Parathyroid adenoma (tissue), 2 donors: ENCODE measurements around the gene P2RX3.

Experiments
- H2AFZ ChIP-seq: fragments of 300-600 bp; sonication (generic); one replicate; pipeline ENCODE4 v1.7.0; 2017; ENCODE audit warnings: antibody characterized with exemption, mild to moderate bottlenecking
- H3K27ac ChIP-seq: fragments of 300-600 bp; sonication (generic); one replicate; pipeline ENCODE4 v1.7.0; 2017
- H3K27me3 ChIP-seq: fragments of 300-600 bp; sonication (generic); one replicate; pipeline ENCODE4 v1.7.0; 2017; ENCODE audit warnings: low read length; ENCODE audit not compliant: control insufficient read depth, insufficient read depth
- H3K36me3 ChIP-seq: fragments of 300-600 bp; sonication (generic); one replicate; pipeline ENCODE4 v1.7.0; 2017; ENCODE audit warnings: low read length; ENCODE audit not compliant: control insufficient read depth, insufficient read depth
- H3K4me1 ChIP-seq: fragments of 300-600 bp; sonication (generic); one replicate; pipeline ENCODE4 v1.7.0; 2017; ENCODE audit warnings: control low read depth
- H3K4me2 ChIP-seq: fragments of 300-600 bp; sonication (generic); one replicate; pipeline ENCODE4 v1.7.0; 2017; ENCODE audit warnings: low read length
- H3K4me3 ChIP-seq: fragments of 300-600 bp; sonication (generic); one replicate; pipeline ENCODE4 v1.7.0; 2017; ENCODE audit warnings: low read depth, low read length
- H3K79me2 ChIP-seq: fragments of 300-600 bp; sonication (generic); one replicate; pipeline ENCODE4 v1.7.0; 2017; ENCODE audit warnings: control low read depth
- H3K9ac ChIP-seq: fragments of 300-600 bp; sonication (generic); one replicate; pipeline ENCODE4 v1.7.0; 2017; ENCODE audit warnings: mild to moderate bottlenecking
- H3K9me3 ChIP-seq: fragments of 300-600 bp; sonication (generic); one replicate; pipeline ENCODE4 v1.7.0; 2017; ENCODE audit warnings: low read length; ENCODE audit not compliant: control insufficient read depth
- CTCF ChIP-seq: fragments of 300-600 bp; sonication (generic); IDR thresholded peaks from one replicate; pipeline ENCODE4 v1.7.0; 2017; ENCODE audit warnings: antibody characterized with exemption, mild to moderate bottlenecking
- donor health status: primary hyperparathyroidism.

The P2RX3 gene

GRCh38 chr11:57376095-57377090 lies 38.2 kb downstream of the P2RX3 start:
- no peaks in the 10 kb centered on the region for H3K36me3 ChIP-seq

GRCh38 chr11:57377107-57377506 lies 39.0 kb downstream of the P2RX3 start:
- H3K27me3 ChIP-seq = no peaks in the 10 kb centered on the region
- no peak overlapping the region for H2AFZ ChIP-seq
- no peak overlapping the region for H3K27ac ChIP-seq

More at GRCh38 chr11:57376095-57377090, 38.2 kb downstream of the P2RX3 start:
- H3K4me3 ChIP-seq = no peak overlapping the region
- H3K9me3 ChIP-seq = no peaks in the 10 kb centered on the region
- no peaks in the 10 kb centered on the region for H3K4me1 ChIP-seq
- H3K27ac ChIP-seq = no peak overlapping the region
- H3K79me2 ChIP-seq = no peaks in the 10 kb centered on the region
- TF ChIP-seq CTCF = no peak
- H3K9ac ChIP-seq = no peak overlapping the region
- H2AFZ ChIP-seq = no peak overlapping the region
- no peak overlapping the region for H3K4me2 ChIP-seq
- H3K27me3 ChIP-seq = no peaks in the 10 kb centered on the region

GRCh38 chr11:57378186-57378585 lies 40.0 kb downstream of the P2RX3 start:
- no peak for TF ChIP-seq CTCF
- H2AFZ ChIP-seq = no peak overlapping the region
- no peak overlapping the region for H3K4me2 ChIP-seq
- no peaks in the 10 kb centered on the region for H3K36me3 ChIP-seq
- no peak overlapping the region for H3K9ac ChIP-seq
- no peak overlapping the region for H3K4me3 ChIP-seq
- H3K9me3 ChIP-seq = no peaks in the 10 kb centered on the region
- H3K27me3 ChIP-seq = no peaks in the 10 kb centered on the region
- no peak overlapping the region for H3K27ac ChIP-seq
- H3K79me2 ChIP-seq = no peaks in the 10 kb centered on the region
- no peaks in the 10 kb centered on the region for H3K4me1 ChIP-seq

More at GRCh38 chr11:57377107-57377506, 39.0 kb downstream of the P2RX3 start:
- no peak for TF ChIP-seq CTCF
- H3K9me3 ChIP-seq = no peaks in the 10 kb centered on the region
- no peaks in the 10 kb centered on the region for H3K79me2 ChIP-seq
- no peak overlapping the region for H3K4me3 ChIP-seq
- no peaks in the 10 kb centered on the region for H3K4me1 ChIP-seq
- H3K4me2 ChIP-seq = no peak overlapping the region
- no peaks in the 10 kb centered on the region for H3K36me3 ChIP-seq
- no peak overlapping the region for H3K9ac ChIP-seq

- H3K4me1 ChIP-seq = no peaks in the 10 kb centered on the region
- no peaks in the 10 kb centered on the region for H3K9me3 ChIP-seq
- H3K27ac ChIP-seq = no peak overlapping the region
- no peak overlapping the region for H3K9ac ChIP-seq
- no peaks in the 10 kb centered on the region for H3K36me3 ChIP-seq
- H3K4me3 ChIP-seq = no peak overlapping the region
- H3K27me3 ChIP-seq = no peaks in the 10 kb centered on the region
- no peaks in the 10 kb centered on the region for H3K79me2 ChIP-seq
- no peak overlapping the region for H3K4me2 ChIP-seq
- no peak for TF ChIP-seq CTCF
- no peak overlapping the region for H2AFZ ChIP-seq
Observed at GRCh38 chr11:57379732-57380131, 41.6 kb downstream of the P2RX3 start.
